HEK293 (cell line): ENCODE results near the gene THOC1.

Source experiments
- GLIS1 ChIP-seq: fragments of 450-650 bp; formaldehyde crosslinking; IDR thresholded peaks from 2 replicates; pipeline ENCODE4 v1.5.1; 2016; ENCODE audit warnings: missing biosample characterization, missing genetic modification characterization
- KLF10 ChIP-seq: fragments of 450-650 bp; IDR thresholded peaks from 2 replicates; pipeline ENCODE4 v1.5.1; 2018; ENCODE audit warnings: missing biosample characterization, mild to moderate bottlenecking, missing genetic modification characterization
- MYNN ChIP-seq: fragments of 450-650 bp; formaldehyde crosslinking; IDR thresholded peaks from 2 replicates; pipeline ENCODE4 v1.5.1; 2016; ENCODE audit warnings: missing biosample characterization, missing genetic modification characterization, borderline replicate concordance
- PRDM1 ChIP-seq: fragments of 450-650 bp; formaldehyde crosslinking; IDR thresholded peaks from 2 replicates; pipeline ENCODE4; 2016; ENCODE audit warnings: missing biosample characterization, missing genetic modification characterization
- ZBTB8A ChIP-seq: fragments of 450-650 bp; formaldehyde crosslinking; IDR thresholded peaks from 2 replicates; pipeline ENCODE4 v1.5.1; 2016; ENCODE audit warnings: missing biosample characterization, missing genetic modification characterization
- ZNF433 ChIP-seq: fragments of 450-650 bp; formaldehyde crosslinking; IDR thresholded peaks from 2 replicates; pipeline ENCODE4 v1.5.1; 2016; ENCODE audit warnings: missing biosample characterization, missing genetic modification characterization, low read depth
- ZNF530 ChIP-seq: fragments of 450-650 bp; formaldehyde crosslinking; IDR thresholded peaks from 2 replicates; pipeline ENCODE4 v1.5.1; 2016; ENCODE audit warnings: low read depth, missing biosample characterization, missing genetic modification characterization
- ZNF558 ChIP-seq: fragments of 450-650 bp; formaldehyde crosslinking; IDR thresholded peaks from 2 replicates; pipeline ENCODE4 v1.5.1; 2016; ENCODE audit warnings: missing biosample characterization, missing genetic modification characterization
- ZNF624 ChIP-seq: fragments of 450-650 bp; formaldehyde crosslinking; IDR thresholded peaks from 2 replicates; pipeline ENCODE4 v1.5.1; 2017; ENCODE audit warnings: missing biosample characterization, missing genetic modification characterization
- ZNF777 ChIP-seq: fragments of 450-650 bp; formaldehyde crosslinking; IDR thresholded peaks from 2 replicates; pipeline ENCODE4 v1.5.1; 2017; ENCODE audit warnings: missing biosample characterization, missing genetic modification characterization, borderline replicate concordance
- ZNF830 ChIP-seq: fragments of 450-650 bp; IDR thresholded peaks from 2 replicates; pipeline ENCODE4 v1.5.0; 2018; ENCODE audit warnings: missing biosample characterization, missing genetic modification characterization, low read depth, mild to moderate bottlenecking, moderate library complexity
- TF ChIP-seq, protein P1 (sequence below): fragments of 450-650 bp; formaldehyde crosslinking; IDR thresholded peaks from 2 replicates; pipeline ENCODE4 v1.5.1; 2016; ENCODE audit warnings: missing biosample characterization, missing genetic modification characterization
- TF ChIP-seq, protein P2 (sequence below): fragments of 450-650 bp; formaldehyde crosslinking; IDR thresholded peaks from 2 replicates; pipeline ENCODE4 v1.5.1; 2016; ENCODE audit warnings: missing biosample characterization, missing genetic modification characterization

DNA sequence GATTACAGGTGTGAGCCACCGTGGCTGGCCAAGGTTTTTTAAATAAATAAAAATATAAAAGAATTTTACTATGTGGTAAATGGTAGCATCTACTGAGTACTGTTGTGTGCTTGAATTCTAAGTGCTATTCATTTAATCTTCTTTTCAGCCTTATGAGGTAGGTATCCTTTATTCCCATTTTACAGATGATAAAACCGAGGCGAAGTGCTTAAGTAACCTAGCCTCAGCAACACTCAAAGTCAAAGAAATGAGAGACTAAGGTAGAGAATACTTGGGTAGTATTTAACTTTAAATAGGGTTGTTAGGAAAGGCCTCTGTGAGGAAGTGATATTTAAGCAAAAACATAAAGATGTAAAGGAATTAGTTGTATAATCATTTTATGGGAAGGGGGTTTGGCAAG is 5.7 kb upstream of the THOC1 start:
- TF ChIP-seq ZNF558 (tag by site-specific recombination) (no peak), ZNF830 (tag by site-specific recombination) (no peak), ZNF433 (no peak), GLIS1 (tag by site-specific recombination) (no peak), ZBTB8A (tag by site-specific recombination) (no peak), ZNF777 (tag by site-specific recombination) (no peak), ZNF624 (tag by site-specific recombination) (no peak), MYNN (tag by site-specific recombination) (no peak), ZNF530 (tag by site-specific recombination) (no peak), PRDM1 (tag by site-specific recombination) (no peak), KLF10 (tag by site-specific recombination) (no peak)
- TF ChIP-seq, protein P1, sequence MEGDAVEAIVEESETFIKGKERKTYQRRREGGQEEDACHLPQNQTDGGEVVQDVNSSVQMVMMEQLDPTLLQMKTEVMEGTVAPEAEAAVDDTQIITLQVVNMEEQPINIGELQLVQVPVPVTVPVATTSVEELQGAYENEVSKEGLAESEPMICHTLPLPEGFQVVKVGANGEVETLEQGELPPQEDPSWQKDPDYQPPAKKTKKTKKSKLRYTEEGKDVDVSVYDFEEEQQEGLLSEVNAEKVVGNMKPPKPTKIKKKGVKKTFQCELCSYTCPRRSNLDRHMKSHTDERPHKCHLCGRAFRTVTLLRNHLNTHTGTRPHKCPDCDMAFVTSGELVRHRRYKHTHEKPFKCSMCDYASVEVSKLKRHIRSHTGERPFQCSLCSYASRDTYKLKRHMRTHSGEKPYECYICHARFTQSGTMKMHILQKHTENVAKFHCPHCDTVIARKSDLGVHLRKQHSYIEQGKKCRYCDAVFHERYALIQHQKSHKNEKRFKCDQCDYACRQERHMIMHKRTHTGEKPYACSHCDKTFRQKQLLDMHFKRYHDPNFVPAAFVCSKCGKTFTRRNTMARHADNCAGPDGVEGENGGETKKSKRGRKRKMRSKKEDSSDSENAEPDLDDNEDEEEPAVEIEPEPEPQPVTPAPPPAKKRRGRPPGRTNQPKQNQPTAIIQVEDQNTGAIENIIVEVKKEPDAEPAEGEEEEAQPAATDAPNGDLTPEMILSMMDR (tag by site-specific recombination): no peak
- TF ChIP-seq, protein P2, sequence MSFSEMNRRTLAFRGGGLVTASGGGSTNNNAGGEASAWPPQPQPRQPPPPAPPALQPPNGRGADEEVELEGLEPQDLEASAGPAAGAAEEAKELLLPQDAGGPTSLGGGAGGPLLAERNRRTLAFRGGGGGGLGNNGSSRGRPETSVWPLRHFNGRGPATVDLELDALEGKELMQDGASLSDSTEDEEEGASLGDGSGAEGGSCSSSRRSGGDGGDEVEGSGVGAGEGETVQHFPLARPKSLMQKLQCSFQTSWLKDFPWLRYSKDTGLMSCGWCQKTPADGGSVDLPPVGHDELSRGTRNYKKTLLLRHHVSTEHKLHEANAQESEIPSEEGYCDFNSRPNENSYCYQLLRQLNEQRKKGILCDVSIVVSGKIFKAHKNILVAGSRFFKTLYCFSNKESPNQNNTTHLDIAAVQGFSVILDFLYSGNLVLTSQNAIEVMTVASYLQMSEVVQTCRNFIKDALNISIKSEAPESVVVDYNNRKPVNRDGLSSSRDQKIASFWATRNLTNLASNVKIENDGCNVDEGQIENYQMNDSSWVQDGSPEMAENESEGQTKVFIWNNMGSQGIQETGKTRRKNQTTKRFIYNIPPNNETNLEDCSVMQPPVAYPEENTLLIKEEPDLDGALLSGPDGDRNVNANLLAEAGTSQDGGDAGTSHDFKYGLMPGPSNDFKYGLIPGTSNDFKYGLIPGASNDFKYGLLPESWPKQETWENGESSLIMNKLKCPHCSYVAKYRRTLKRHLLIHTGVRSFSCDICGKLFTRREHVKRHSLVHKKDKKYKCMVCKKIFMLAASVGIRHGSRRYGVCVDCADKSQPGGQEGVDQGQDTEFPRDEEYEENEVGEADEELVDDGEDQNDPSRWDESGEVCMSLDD (tag by site-specific recombination): no peak
